Smooth muscle cell (in vitro differentiated cells): ENCODE data around the gene CORO2A. TPM values are rescaled to one million over a fixed set of nuclear protein-coding genes. Genes with fewer than 3 reads are reported as not detected.

Experiments used
- DNase-seq: peaks from one replicate; lab custom pipeline; 2025; ENCODE audit not compliant: unreplicated experiment; lab: John Stamatoyannopoulos, UW
- H2AFZ ChIP-seq: fragments of 200-600 bp; sonication (generic); 2 replicates; pipeline ENCODE4 v1.6.0; 2016; ENCODE audit warnings: antibody characterized with exemption, low read depth, mild to moderate bottlenecking
- H3F3A ChIP-seq: fragments of 200-600 bp; sonication (generic); 2 replicates; pipeline ENCODE4 v1.6.0; 2017; ENCODE audit warnings: antibody characterized with exemption, low read depth
- H3K27ac ChIP-seq: fragments of 200-600 bp; sonication (generic); 2 replicates; pipeline ENCODE4 v1.5.1; 2016; ENCODE audit warnings: low read depth, mild to moderate bottlenecking
- H3K27me3 ChIP-seq: fragments of 200-600 bp; sonication (generic); 2 replicates; pipeline ENCODE4 v1.6.1; 2016; ENCODE audit warnings: low read depth, mild to moderate bottlenecking
- H3K36me3 ChIP-seq: fragments of 200-600 bp; sonication (generic); 2 replicates; pipeline ENCODE4 v1.5.1; 2016; ENCODE audit warnings: low read depth
- H3K4me1 ChIP-seq: fragments of 200-600 bp; sonication (generic); 2 replicates; pipeline ENCODE4 v1.5.1; 2016; ENCODE audit warnings: low read depth
- H3K4me2 ChIP-seq: fragments of 200-600 bp; sonication (generic); 2 replicates; pipeline ENCODE4 v1.6.0; 2016; ENCODE audit warnings: mild to moderate bottlenecking
- H3K4me3 ChIP-seq: fragments of 200-600 bp; sonication (generic); 2 replicates; pipeline ENCODE4 v1.5.1; 2016; ENCODE audit warnings: mild to moderate bottlenecking
- H3K79me2 ChIP-seq: fragments of 200-600 bp; sonication (generic); 2 replicates; pipeline ENCODE4 v1.6.0; 2016; ENCODE audit warnings: low read depth, mild to moderate bottlenecking
- H3K9ac ChIP-seq: fragments of 200-600 bp; sonication (generic); 2 replicates; pipeline ENCODE4 v1.6.0; 2016; ENCODE audit warnings: low read depth
- H3K9me3 ChIP-seq: fragments of 200-600 bp; sonication (generic); replicated peaks from 2 replicates; pipeline ENCODE4 v1.5.1; 2016; ENCODE audit warnings: low read depth
- H4K20me1 ChIP-seq: fragments of 200-600 bp; sonication (generic); 2 replicates; pipeline ENCODE4 v1.6.0; 2016; ENCODE audit warnings: low read depth
- CTCF ChIP-seq: fragments of 200-600 bp; sonication (generic); IDR thresholded peaks from 2 replicates; pipeline ENCODE4 v1.5.1; 2017; ENCODE audit warnings: borderline replicate concordance, mild to moderate bottlenecking, antibody characterized with exemption; ENCODE audit not compliant: insufficient read depth, poor library complexity, severe bottlenecking
- WGBS: methylation state at CpG from one replicate; pipeline ENCODE4 v1.1.7; 2016; ENCODE audit warnings: low lambda C conversion rate; 5-methylcytosine and 5-hydroxymethylcytosine counted together
- microRNA-seq: library from miRNA; unstranded; fragments of <30 nt; microRNA quantifications from one replicate; pipeline ENCODE4, GENCODE V29; 2016; ENCODE audit warnings: borderline number of aligned reads
- polyA plus RNA-seq: library from polyadenylated mRNA; unstranded; fragments of >200 nt; fragmentation: Nextera tagmentation; extraction: Ambion mirVana; gene quantifications from 2 replicates; pipeline ENCODE4 v1.2.1, GENCODE V29; 2016
- small RNA-seq: library from RNA; depleted of rRNA; stranded (forward); fragments of <200 nt; gene quantifications from one replicate; pipeline ENCODE3, GENCODE V24; 2014
- total RNA-seq: library from RNA; depleted of rRNA; stranded (reverse); fragments of >200 nt; gene quantifications from 2 replicates; pipeline ENCODE4 v1.2.3, GENCODE V29; 2014

The CORO2A gene
- total and polyA plus RNA-seq, 2 experiments from 2014 or later = 4.7 to 5.8 TPM

- Histone ChIP-seq H3F3A (no peaks in the 10 kb centered on the region), H3K27me3 (no peaks in the 10 kb centered on the region), H3K36me3 (no peaks in the 10 kb centered on the region), H3K9ac (no peak overlapping the region), H3K4me3 (no peak overlapping the region), H3K27ac (no peak overlapping the region), H3K4me2 (no peak overlapping the region), H4K20me1 (peaks cover 62% of the 10 kb centered on the region), H3K4me1 (peaks cover 2% of the 10 kb centered on the region), H3K79me2 (no peaks in the 10 kb centered on the region), H3K9me3 (no peaks in the 10 kb centered on the region), H2AFZ (no peak overlapping the region)
- DNase-seq = no peak
- WGBS = 64% methylated on average over 5 of the region's 6 CpGs
- no peak for TF ChIP-seq CTCF
Observed at GRCh38 chr9:98075332-98075805, 117.1 kb downstream of the CORO2A start.

- peaks cover 2% of the 10 kb centered on the region for H3K4me1 ChIP-seq
- no peak overlapping the region for H2AFZ ChIP-seq
- H3K27ac ChIP-seq = no peak overlapping the region
- peak; percentile 37 for DNase-seq
- no peaks in the 10 kb centered on the region for H3F3A ChIP-seq
- no peak overlapping the region for H3K4me2 ChIP-seq
- no peaks in the 10 kb centered on the region for H3K79me2 ChIP-seq
- peak; percentile 95 for TF ChIP-seq CTCF
- H3K27me3 ChIP-seq = no peaks in the 10 kb centered on the region
- H3K36me3 ChIP-seq = no peaks in the 10 kb centered on the region
- peaks cover 67% of the 10 kb centered on the region for H4K20me1 ChIP-seq
- 25% methylated on average over 13 of the region's 13 CpGs for WGBS
- no peaks in the 10 kb centered on the region for H3K9me3 ChIP-seq
- H3K4me3 ChIP-seq = no peak overlapping the region
- H3K9ac ChIP-seq = no peak overlapping the region
Observed at GRCh38 chr9:98074115-98074990, 118.1 kb downstream of the CORO2A start.

- DNase-seq = no peak
- Histone ChIP-seq H3F3A (no peaks in the 10 kb centered on the region), H3K9me3 (no peaks in the 10 kb centered on the region), H3K27me3 (no peaks in the 10 kb centered on the region), H3K79me2 (no peaks in the 10 kb centered on the region), H3K4me2 (no peak overlapping the region), H3K27ac (no peak overlapping the region), H3K9ac (no peak overlapping the region), H2AFZ (no peak overlapping the region), H3K4me1 (peaks cover 2% of the 10 kb centered on the region), H3K4me3 (no peak overlapping the region), H4K20me1 (peaks cover 70% of the 10 kb centered on the region), H3K36me3 (no peaks in the 10 kb centered on the region)
- 96% methylated on average over 9 of the region's 9 CpGs for WGBS
- TF ChIP-seq CTCF = no peak
Observed at GRCh38 chr9:98071737-98072136, 120.7 kb downstream of the CORO2A start.

Small RNA genes lying within 50 kb of the gene (microRNA-seq; reads per million reads assigned to microRNA genes)
- gene MIR6854 = not detected

Small RNA genes lying within 50 kb of the gene (small RNA-seq; reads per million reads assigned to genes)
- gene MIR6854 (not detected), gene RF00017 (not detected)

Other genes starting within 250 kb of the CORO2A start
- 11.9 and 21.3 TPM in 2 replicates for gene ANP32B, start 209.3 kb downstream of the CORO2A start, total RNA-seq
- 52.4 and 69.8 TPM in 2 replicates for gene ANP32B, start 209.3 kb downstream of the CORO2A start, polyA plus RNA-seq
- gene NANS, start 135.9 kb downstream of the CORO2A start, total RNA-seq = 59.4 and 73.6 TPM in 2 replicates
- 106 and 117 TPM in 2 replicates for gene NANS, start 135.9 kb downstream of the CORO2A start, polyA plus RNA-seq
- gene TRIM14, start 73.4 kb downstream of the CORO2A start, total RNA-seq = 0.40 and 1.2 TPM in 2 replicates
- gene TRIM14, start 73.4 kb downstream of the CORO2A start, polyA plus RNA-seq = 2.5 and 3.0 TPM in 2 replicates
- 7.7 and 9.3 TPM in 2 replicates for gene TBC1D2, start 63.0 kb upstream of the CORO2A start, total RNA-seq
- gene TBC1D2, start 63.0 kb upstream of the CORO2A start, polyA plus RNA-seq = 8.6 and 14.1 TPM in 2 replicates